ENCODE data around the gene JAK1. TPM values are rescaled to one million over a fixed set of nuclear protein-coding genes. Genes with fewer than 3 reads are reported as not detected.

The JAK1 gene
- total and polyA plus RNA-seq, 10 donors, result 46.6 to 270 (median 205) TPM

GRCh38 chr1:64865105-64865757 lies 101.1 kb downstream of the JAK1 start:
- peaks cover 0 to 98% (median 44%) of the 10 kb centered on the region in 6 donors for H3K36me3 ChIP-seq

GRCh38 chr1:64864018-64864940 lies 102.1 kb downstream of the JAK1 start:
- no peaks in the 10 kb centered on the region for H3K27me3 ChIP-seq (replicated peaks in 1 of 7)
- TF ChIP-seq POLR2A (IDR thresholded peaks at IDR 0.05), result no peak
- TF ChIP-seq CTCF (IDR thresholded peaks at IDR 0.05 in 8 of 11, conservative IDR thresholded peaks at IDR 0.05 in 3 of 11), result no peak
- TF ChIP-seq POLR2AphosphoS5 (IDR thresholded peaks at IDR 0.05), result peak; percentile 76 to 97 (median 93)
- peak; percentile 96 for DNase-seq
- peaks cover 32 to 72% (median 54%) of the 10 kb centered on the region in 6 donors for H3K4me1 ChIP-seq
- H3K9me3 ChIP-seq, result no peaks in the 10 kb centered on the region
- H3K27ac ChIP-seq, result peak overlapping the region; percentile 53 to 85 (median 78)
- peaks cover 0 to 98% (median 46%) of the 10 kb centered on the region in 6 donors for H3K36me3 ChIP-seq
- WGBS, 5 donors, result 25 to 29% (median 28%) methylated on average over 14 of the region's 14 CpGs
- H3K4me3 ChIP-seq, result peak overlapping the region in 1 of 8 donors; percentile 43
- intact Hi-C loops (cut with DNase I; ENCODE audit: low total_unique reads), result loop anchor here (10.0 kb wide), 1 partner anchor 101 kb away; the partner anchor contains the start of gene JAK1

More at GRCh38 chr1:64865105-64865757, 101.1 kb downstream of the JAK1 start:
- DNase-seq, result no peak
- Histone ChIP-seq H3K27me3 (replicated peaks in 1 of 7) (no peaks in the 10 kb centered on the region), H3K4me1 (peaks cover 32 to 74% (median 54%) of the 10 kb centered on the region in 6 donors), H3K27ac (peak overlapping the region; percentile 45 to 85 (median 78)), H3K4me3 (no peak overlapping the region), H3K9me3 (no peaks in the 10 kb centered on the region)
- intact Hi-C loops (cut with DNase I; ENCODE audit: low total_unique reads), result loop anchor here (10.0 kb wide), 1 partner anchor 100 kb away; the partner anchor contains the start of gene JAK1
- TF ChIP-seq POLR2A (IDR thresholded peaks at IDR 0.05) (no peak), POLR2AphosphoS5 (IDR thresholded peaks at IDR 0.05) (no peak), CTCF (IDR thresholded peaks at IDR 0.05 in 8 of 11, conservative IDR thresholded peaks at IDR 0.05 in 3 of 11) (no peak)
- 77 to 89% (median 84%) methylated on average over 6 of the region's 6 CpGs for WGBS, 5 donors

GRCh38 chr1:64861611-64862010 lies 104.7 kb downstream of the JAK1 start:
- Histone ChIP-seq H3K36me3 (peaks cover 0 to 98% (median 47%) of the 10 kb centered on the region in 6 donors), H3K27me3 (replicated peaks in 1 of 7) (no peaks in the 10 kb centered on the region), H3K4me1 (peaks cover 32 to 63% (median 51%) of the 10 kb centered on the region in 6 donors), H3K4me3 (no peak overlapping the region), H3K9me3 (no peaks in the 10 kb centered on the region), H3K27ac (peak overlapping the region in 5 of 8 donors; percentile 19 to 85 (median 27))
- 37 to 56% (median 43%) methylated on average over 4 of the region's 4 CpGs for WGBS, 5 donors
- DNase-seq, result no peak
- intact Hi-C loops (cut with DNase I; ENCODE audit: low total_unique reads), result loop anchor here (10.0 kb wide), 1 partner anchor 103 kb away; the partner anchor contains the start of gene JAK1
- peak in 2 of 3 donors; percentile 12 to 31 for TF ChIP-seq POLR2AphosphoS5 (IDR thresholded peaks at IDR 0.05)
- TF ChIP-seq CTCF (IDR thresholded peaks at IDR 0.05 in 8 of 11, conservative IDR thresholded peaks at IDR 0.05 in 3 of 11), result peak in 8 of 11 experiments; percentile 6 to 47 (median 34)
- no peak for TF ChIP-seq POLR2A (IDR thresholded peaks at IDR 0.05)

All from spleen (tissue), 11 donors.